PC-3 (cell line): ENCODE results near the gene MAP2K3. TPM values are rescaled to one million over a fixed set of nuclear protein-coding genes. Genes with fewer than 3 reads are reported as not detected.

ENCODE experiments used
- ATAC-seq: fragments of 200-7000 bp; cut with Tn5 transposase; 2 replicates; pipeline ENCODE4 v1.9.1; 2020; ENCODE audit warnings: mild to moderate bottlenecking, moderate library complexity
- BruUV-seq: library from RNA; stranded (reverse); fragments of 400-500 nt; replicated peaks from 2 replicates; lab custom pipeline; 2021; lab: Mats Ljungman, UMichigan
- CTCF ChIA-PET: fragments of 300-600 bp; sonication (Branson Sonifier 250); formaldehyde crosslinking; loops from one replicate; lab custom pipeline; 2022; ENCODE audit warnings: antibody characterized with exemption; lab: Charles Lee
- POLR2A ChIA-PET: fragments of 300-600 bp; sonication (Branson Sonifier 250); formaldehyde crosslinking; loops from one replicate; lab custom pipeline; 2022; ENCODE audit warnings: antibody characterized with exemption; ENCODE audit not compliant: unreplicated experiment; lab: Charles Lee
- DNase-seq: peaks from one replicate; pipeline ENCODE4 v3.0.0-alpha.2; 2015
- H2AFZ ChIP-seq: fragments of 300-600 bp; sonication (generic); 2 replicates; pipeline ENCODE4 v1.6.0; 2016; ENCODE audit warnings: antibody characterized with exemption, low read length
- H3F3A ChIP-seq: fragments of 300-600 bp; sonication (generic); one replicate; pipeline ENCODE4 v1.6.0; 2017; ENCODE audit warnings: antibody characterized with exemption, low read length, control low read depth, mild to moderate bottlenecking; ENCODE audit not compliant: unreplicated experiment
- H3K27ac ChIP-seq: fragments of 300-600 bp; sonication (generic); 2 replicates; pipeline ENCODE4 v1.5.1; 2016; ENCODE audit warnings: mild to moderate bottlenecking, low read length
- H3K27me3 ChIP-seq: fragments of 300-600 bp; sonication (generic); 2 replicates; pipeline ENCODE4 v1.6.1; 2016; ENCODE audit warnings: low read length, mixed read lengths
- H3K36me3 ChIP-seq: fragments of 300-600 bp; sonication (generic); 2 replicates; pipeline ENCODE4 v1.6.1; 2016; ENCODE audit warnings: low read depth, mixed run types, low read length, mixed read lengths
- H3K4me1 ChIP-seq: fragments of 300-600 bp; sonication (generic); 2 replicates; pipeline ENCODE4 v1.5.1; 2016; ENCODE audit warnings: low read length; ENCODE audit not compliant: insufficient read depth
- H3K4me2 ChIP-seq: fragments of 300-600 bp; sonication (generic); 2 replicates; pipeline ENCODE4 v1.6.0; 2016; ENCODE audit warnings: low read length
- H3K4me3 ChIP-seq: fragments of 300-600 bp; sonication (generic); 2 replicates; pipeline ENCODE4 v1.5.1; 2016; ENCODE audit warnings: mild to moderate bottlenecking, low read length, mixed read lengths
- H3K79me2 ChIP-seq: fragments of 300-600 bp; sonication (generic); 2 replicates; pipeline ENCODE4 v1.6.1; 2017; ENCODE audit warnings: low read length, mixed read lengths
- H3K9ac ChIP-seq: fragments of 300-600 bp; sonication (generic); 2 replicates; pipeline ENCODE4 v1.6.0; 2016; ENCODE audit warnings: mild to moderate bottlenecking, low read length
- H3K9me2 ChIP-seq: fragments of 300-600 bp; sonication (generic); replicated peaks from 2 replicates; pipeline ENCODE4 v1.6.1; 2016; ENCODE audit warnings: mixed run types, low read length, mixed read lengths
- H3K9me3 ChIP-seq: fragments of 300-600 bp; sonication (generic); 2 replicates; pipeline ENCODE4 v1.6.1; 2016; ENCODE audit warnings: low read length, mixed read lengths
- H4K20me1 ChIP-seq: fragments of 300-600 bp; sonication (generic); 2 replicates; pipeline ENCODE4 v1.6.1; 2016; ENCODE audit warnings: low read length, mixed read lengths
- CTCF ChIP-seq: fragments of 300-600 bp; sonication (generic); conservative IDR thresholded peaks from 2 replicates; pipeline ENCODE4 v1.5.1; 2017; ENCODE audit warnings: antibody characterized with exemption, low read depth, mild to moderate bottlenecking, low read length
- EZH2 ChIP-seq: fragments of 300-600 bp; sonication (generic); IDR thresholded peaks from one replicate; pipeline ENCODE4 v1.6.1; 2017; ENCODE audit warnings: antibody characterized with exemption, mild to moderate bottlenecking, low read length; ENCODE audit not compliant: unreplicated experiment
- EZH2phosphoT487 ChIP-seq: fragments of 300-600 bp; sonication (generic); IDR thresholded peaks from 2 replicates; pipeline ENCODE4 v1.6.1; 2018; ENCODE audit warnings: mild to moderate bottlenecking, antibody characterized with exemption, low read length, borderline replicate concordance
- intact Hi-C: fragments of 100-400 bp; cut with micrococcal nuclease; formaldehyde crosslinking; loops from 2 replicates; pipeline ENCODE4 v1.9.0; 2023
- total RNA-seq: library from RNA; depleted of rRNA; stranded (reverse); fragments of >200 nt; gene quantifications from 2 replicates; pipeline ENCODE4 v1.2.3, GENCODE V29; 2014; rRNA removed

MAP2K3 gene
- total RNA-seq, 1 experiment from 2014 or later, result 54.0 TPM

- Histone ChIP-seq H3K4me2 (no peak overlapping the region), H3K9me3 (no peaks in the 10 kb centered on the region), H3K27ac (no peak overlapping the region), H2AFZ (no peak overlapping the region), H4K20me1 (no peaks in the 10 kb centered on the region), H3K36me3 (no peaks in the 10 kb centered on the region), H3K4me3 (no peak overlapping the region), H3K27me3 (peaks cover 6% of the 10 kb centered on the region; the same call in 1 of the 2 replicates), H3F3A (no peaks in the 10 kb centered on the region), H3K9ac (no peak overlapping the region), H3K9me2 (no peaks in the 10 kb centered on the region), H3K79me2 (no peaks in the 10 kb centered on the region), H3K4me1 (no peaks in the 10 kb centered on the region)
- BruUV-seq, result no TSS peak
- ChIA-PET POLR2A (no interaction called here), CTCF (no interaction called here)
- DNase-seq, result no peak
- no peak for TF ChIP-seq EZH2
- intact Hi-C loops, result no loop called here
- no peak for ATAC-seq
Measured at GRCh38 chr17:21362331-21362931, 77.9 kb downstream of the MAP2K3 start.

- ChIA-PET POLR2A (no interaction called here), CTCF (no interaction called here)
- no peak for DNase-seq
- H3K4me2 ChIP-seq, result no peak overlapping the region
- no TSS peak for BruUV-seq
- H3K79me2 ChIP-seq, result no peaks in the 10 kb centered on the region
- no peaks in the 10 kb centered on the region for H4K20me1 ChIP-seq
- no peaks in the 10 kb centered on the region for H3K9me2 ChIP-seq
- H3K36me3 ChIP-seq, result no peaks in the 10 kb centered on the region
- intact Hi-C loops, result no loop called here
- no peaks in the 10 kb centered on the region for H3K9me3 ChIP-seq
- H2AFZ ChIP-seq, result no peak overlapping the region
- H3K9ac ChIP-seq, result no peak overlapping the region
- H3K4me3 ChIP-seq, result no peak overlapping the region
- H3F3A ChIP-seq, result no peaks in the 10 kb centered on the region
- no peak overlapping the region for H3K27ac ChIP-seq
- no peak for TF ChIP-seq CTCF
- TF ChIP-seq EZH2, result no peak
- no peak for TF ChIP-seq EZH2phosphoT487
- ATAC-seq, result no peak
- no peaks in the 10 kb centered on the region for H3K4me1 ChIP-seq
- H3K27me3 ChIP-seq, result peaks cover 6% of the 10 kb centered on the region; the same call in 1 of the 2 replicates
Measured at GRCh38 chr17:21363776-21364642, 79.5 kb downstream of the MAP2K3 start.

Other genes starting within 250 kb of the MAP2K3 start
- 188 and 215 TPM in 2 replicates for gene USP22, start 241.7 kb upstream of the MAP2K3 start, total RNA-seq
- 29.5 and 38.4 TPM in 2 replicates for gene DHRS7B, start 157.7 kb upstream of the MAP2K3 start, total RNA-seq
- gene TMEM11, start 70.5 kb upstream of the MAP2K3 start, total RNA-seq, result 58.1 and 70.8 TPM in 2 replicates
- gene NATD1, start 31.3 kb upstream of the MAP2K3 start, total RNA-seq, result 0.69 and 0.73 TPM in 2 replicates
- 10.0 and 11.1 TPM in 2 replicates for gene KCNJ12, start 91.6 kb downstream of the MAP2K3 start, total RNA-seq